ENCODE data around the gene FRMPD2. TPM values are rescaled to one million over a fixed set of nuclear protein-coding genes. Genes with fewer than 3 reads are reported as not detected.

FRMPD2 gene
- total and polyA plus RNA-seq, 2 donors from 2014 or later: 0.34 to 0.47 TPM

- Histone ChIP-seq H3K4me1 (ENCODE audit: control insufficient read depth in 2 of 3, insufficient read depth in 2 of 3, low read depth in 1 of 3, low read length in 3 of 3) (no peaks in the 10 kb centered on the region), H3K4me3 (ENCODE audit: low read length in 3 of 3) (no peak overlapping the region), H3K36me3 (ENCODE audit: control insufficient read depth in 2 of 3, insufficient read depth in 3 of 3, low read length in 3 of 3) (no peaks in the 10 kb centered on the region), H3K27ac (ENCODE audit: low read depth in 2 of 2, low read length in 2 of 2) (no peak overlapping the region), H3K9ac (ENCODE audit: low read length in 3 of 3) (no peak overlapping the region), H3K9me3 (ENCODE audit: control insufficient read depth in 2 of 3, insufficient read depth in 1 of 3, low read length in 3 of 3) (no peaks in the 10 kb centered on the region), H3K27me3 (ENCODE audit: control insufficient read depth, insufficient read depth, low read length) (no peaks in the 10 kb centered on the region)
- intact Hi-C loops (cut with DNase I): no loop called here
- DNase-seq (no peak), FAIRE-seq (no peak)
- TF ChIP-seq CTCF (IDR thresholded peaks at IDR 0.05; ENCODE audit: borderline replicate concordance, extremely low read depth, insufficient read depth): no peak
Observed at GRCh38 chr10:48271047-48271730, 3.3 kb downstream of the FRMPD2 start.

GRCh38 chr10:48266528-48266927, 8.0 kb downstream of the FRMPD2 start:
- no peaks in the 10 kb centered on the region for H3K4me1 ChIP-seq (ENCODE audit: control insufficient read depth in 2 of 3, insufficient read depth in 2 of 3, low read depth in 1 of 3, low read length in 3 of 3)
- H3K9me3 ChIP-seq (ENCODE audit: control insufficient read depth in 2 of 3, insufficient read depth in 1 of 3, low read length in 3 of 3): no peaks in the 10 kb centered on the region
- intact Hi-C loops (cut with DNase I): no loop called here
- H3K36me3 ChIP-seq (ENCODE audit: control insufficient read depth in 2 of 3, insufficient read depth in 3 of 3, low read length in 3 of 3): no peaks in the 10 kb centered on the region
- FAIRE-seq (no peak), DNase-seq (no peak)
- no peak overlapping the region for H3K4me3 ChIP-seq (ENCODE audit: low read length in 3 of 3)
- H3K27ac ChIP-seq (ENCODE audit: low read depth in 2 of 2, low read length in 2 of 2): no peak overlapping the region
- H3K27me3 ChIP-seq (ENCODE audit: control insufficient read depth, insufficient read depth, low read length): no peaks in the 10 kb centered on the region
- H3K9ac ChIP-seq (ENCODE audit: low read length in 3 of 3): no peak overlapping the region
- no peak for TF ChIP-seq CTCF (IDR thresholded peaks at IDR 0.05; ENCODE audit: borderline replicate concordance, extremely low read depth, insufficient read depth)

DNA sequence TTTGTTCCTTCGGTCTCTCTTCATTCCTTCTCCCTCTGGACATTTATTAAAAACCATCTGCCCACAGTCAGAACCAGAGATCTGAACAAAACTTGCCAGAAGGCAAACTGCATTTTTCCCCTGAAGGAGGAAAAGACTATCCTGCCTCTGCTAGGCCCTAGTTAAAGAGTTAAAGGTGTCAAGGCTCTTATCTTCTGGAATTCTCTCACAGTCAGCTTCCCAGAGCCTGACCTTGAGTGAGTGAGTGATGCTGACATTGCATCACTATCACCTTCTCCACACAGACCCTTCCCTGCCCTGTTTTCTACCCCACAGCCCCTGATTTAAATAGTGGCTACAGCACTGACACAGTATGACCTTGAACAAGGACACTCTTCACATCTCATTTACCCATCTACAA, 16.4 kb downstream of the FRMPD2 start:
- Histone ChIP-seq H3K27me3 (ENCODE audit: control insufficient read depth, insufficient read depth, low read length) (no peaks in the 10 kb centered on the region), H3K9me3 (ENCODE audit: control insufficient read depth in 2 of 3, insufficient read depth in 1 of 3, low read length in 3 of 3) (no peaks in the 10 kb centered on the region), H3K4me1 (ENCODE audit: control insufficient read depth in 2 of 3, insufficient read depth in 2 of 3, low read depth in 1 of 3, low read length in 3 of 3) (peaks cover 0 to 7% (median 6%) of the 10 kb centered on the region in 3 donors), H3K27ac (ENCODE audit: low read depth in 2 of 2, low read length in 2 of 2) (no peak overlapping the region), H3K36me3 (ENCODE audit: control insufficient read depth in 2 of 3, insufficient read depth in 3 of 3, low read length in 3 of 3) (no peaks in the 10 kb centered on the region), H3K9ac (ENCODE audit: low read length in 3 of 3) (no peak overlapping the region), H3K4me3 (ENCODE audit: low read length in 3 of 3) (no peak overlapping the region)
- intact Hi-C loops (cut with DNase I): no loop called here
- FAIRE-seq (no peak), DNase-seq (no peak)
- TF ChIP-seq CTCF (IDR thresholded peaks at IDR 0.05; ENCODE audit: borderline replicate concordance, extremely low read depth, insufficient read depth): no peak
